ENCODE results near the gene MOGAT1.
"Not testable (repeated sequence)": the region's sequence is repeated elsewhere in the genome, so short reads cannot be mapped to it uniquely, and the experiment has no call there.

MOGAT1 gene

DNA sequence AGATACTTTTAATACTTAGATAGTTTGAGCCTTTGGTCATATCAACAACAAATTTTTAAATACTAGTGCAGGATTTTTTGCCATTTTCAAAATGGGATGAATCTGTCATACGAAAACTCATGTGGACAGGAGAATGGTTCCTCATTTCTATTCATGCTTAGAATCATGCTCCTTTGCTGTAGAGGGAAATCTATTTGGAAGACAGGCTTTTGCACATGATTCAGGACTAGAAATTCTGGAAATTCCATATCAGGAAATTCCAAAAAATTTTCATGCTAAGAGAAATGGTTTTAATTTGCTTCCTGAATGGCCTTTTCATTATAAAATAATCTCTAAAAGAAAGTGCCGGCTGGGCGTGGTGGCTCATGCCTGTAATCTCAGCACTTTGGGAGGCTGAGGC lies 39.3 kb downstream of the MOGAT1 start:
- no peak for DNase-seq

GRCh38 chr2:222711315-222711940 lies 40.0 kb downstream of the MOGAT1 start:
- no peak for DNase-seq

DNA sequence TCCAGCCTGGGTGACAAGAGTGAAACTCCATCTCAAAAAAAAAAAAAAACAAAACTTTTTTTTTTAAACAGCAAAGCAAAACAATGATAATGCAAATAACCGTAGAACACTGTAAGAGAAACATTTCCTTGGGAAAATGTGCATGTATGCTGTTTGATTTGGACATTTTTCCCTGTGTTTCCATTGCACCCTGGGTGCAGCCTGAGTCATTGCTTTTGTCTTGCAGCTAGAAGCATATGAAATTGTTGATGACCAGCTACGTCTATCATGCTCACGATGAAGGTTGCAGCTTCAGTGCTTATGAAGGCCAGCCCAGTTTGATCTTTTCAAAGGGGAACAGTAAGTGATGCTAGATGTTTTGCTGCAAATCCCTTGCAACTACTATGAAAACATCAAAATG lies 41.5 kb downstream of the MOGAT1 start:
- no peak for DNase-seq

DNA sequence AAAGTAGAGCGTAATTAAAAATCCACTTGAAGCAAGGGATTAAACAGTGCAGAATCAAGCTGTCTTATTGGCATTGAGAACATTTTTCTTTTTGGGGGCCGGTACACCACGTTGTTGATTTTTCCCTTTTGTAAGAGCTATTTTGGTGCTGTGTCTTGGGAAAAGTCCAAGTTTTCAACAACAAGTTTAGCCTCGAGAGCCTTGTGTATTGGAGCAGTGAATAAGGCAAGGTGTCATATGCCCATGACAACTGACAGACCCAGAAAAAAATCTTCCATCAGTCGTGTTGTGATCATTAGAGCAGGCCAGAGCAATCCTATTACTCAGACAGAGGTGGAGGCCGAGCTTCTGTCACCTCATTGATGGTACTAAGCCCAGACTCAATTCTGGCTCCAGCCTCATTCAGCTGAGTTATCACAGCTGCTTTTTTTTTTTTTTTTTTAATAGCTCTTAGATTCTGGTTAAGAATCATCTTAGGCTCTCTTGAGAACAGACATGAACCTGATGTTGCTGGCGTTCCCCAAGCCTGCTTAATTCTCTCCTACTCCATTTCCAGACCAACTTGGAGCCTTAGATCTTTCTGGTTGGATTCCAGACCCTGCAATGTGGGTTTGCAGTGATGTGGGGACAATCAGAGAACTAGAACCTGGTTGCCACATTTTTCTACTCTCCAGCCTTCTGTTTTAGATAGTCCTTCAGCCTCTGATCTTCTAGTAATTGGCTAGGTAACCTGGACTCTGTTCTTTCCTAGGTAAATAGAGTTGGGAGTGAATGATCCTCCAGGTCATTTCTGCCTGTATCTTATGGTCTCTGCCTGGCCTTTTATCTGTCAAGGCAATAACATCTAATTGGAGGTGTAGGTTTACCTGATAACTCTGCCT lies 43.1 kb downstream of the MOGAT1 start:
- DNase-seq: no peak

- DNase-seq: no peak
These were observed 44.3 kb downstream of the MOGAT1 start for GRCh38 chr2:222715742-222716141.

DNA sequence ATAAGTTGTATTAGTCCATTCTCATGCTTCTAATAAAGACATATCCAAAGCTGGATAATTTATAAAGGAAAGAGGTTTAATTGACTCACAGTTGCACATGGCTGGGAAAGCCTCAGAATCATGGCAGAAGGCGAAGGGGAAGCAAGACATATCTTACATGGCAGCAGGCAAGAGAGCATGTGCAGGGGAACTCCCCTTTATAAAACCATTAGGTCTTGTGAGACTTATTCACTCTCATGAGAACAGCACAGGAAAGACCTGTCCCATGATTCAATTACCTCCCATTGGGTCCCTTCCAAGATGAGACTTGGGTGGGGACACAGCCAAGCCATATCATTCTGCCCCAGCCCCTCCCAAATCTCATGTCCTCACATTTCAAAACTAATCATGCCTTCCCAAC lies 48.3 kb downstream of the MOGAT1 start:
- not testable (repeated sequence) for DNase-seq

DNA sequence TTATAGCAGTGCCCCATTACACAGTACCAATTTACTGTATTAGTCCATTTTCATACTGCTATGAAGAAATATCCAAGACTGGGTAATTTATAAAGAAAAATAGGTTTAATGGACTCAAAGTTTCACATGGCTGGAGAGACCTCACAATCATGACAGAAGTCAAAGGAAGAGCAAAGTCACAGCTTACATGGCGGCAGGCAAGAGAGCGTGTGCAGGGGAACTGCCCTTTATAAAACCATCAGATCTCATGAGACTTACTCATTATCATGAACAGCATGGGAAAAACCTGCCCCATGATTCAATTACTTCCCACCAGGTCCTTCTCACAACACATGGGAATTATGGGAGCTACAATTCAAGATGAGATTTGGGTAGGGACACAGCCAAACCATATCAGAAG lies 50.1 kb downstream of the MOGAT1 start:
- not testable (repeated sequence) for DNase-seq

- no peak for DNase-seq
These were observed 51.0 kb downstream of the MOGAT1 start for GRCh38 chr2:222722327-222722946.

DNA sequence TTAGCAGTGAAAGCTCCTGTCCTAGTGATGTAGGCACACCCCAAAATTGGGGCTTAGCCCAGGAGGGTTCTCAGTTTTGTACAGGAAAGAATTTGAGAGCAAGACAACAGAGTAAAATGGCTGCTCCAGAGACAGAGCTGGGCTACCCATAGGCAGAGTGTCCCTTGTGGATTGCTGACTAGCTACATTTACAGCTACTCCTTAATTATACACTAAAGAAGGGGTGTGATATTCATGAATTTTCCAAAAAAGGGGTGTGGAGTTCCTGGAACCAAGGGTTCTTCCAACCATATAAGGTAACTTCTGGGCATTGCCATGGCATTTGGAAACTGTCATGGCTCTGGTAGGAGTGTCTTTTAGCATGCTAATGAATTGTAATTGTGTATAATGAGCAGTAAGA lies 52.8 kb downstream of the MOGAT1 start:
- DNase-seq: no peak

DNA sequence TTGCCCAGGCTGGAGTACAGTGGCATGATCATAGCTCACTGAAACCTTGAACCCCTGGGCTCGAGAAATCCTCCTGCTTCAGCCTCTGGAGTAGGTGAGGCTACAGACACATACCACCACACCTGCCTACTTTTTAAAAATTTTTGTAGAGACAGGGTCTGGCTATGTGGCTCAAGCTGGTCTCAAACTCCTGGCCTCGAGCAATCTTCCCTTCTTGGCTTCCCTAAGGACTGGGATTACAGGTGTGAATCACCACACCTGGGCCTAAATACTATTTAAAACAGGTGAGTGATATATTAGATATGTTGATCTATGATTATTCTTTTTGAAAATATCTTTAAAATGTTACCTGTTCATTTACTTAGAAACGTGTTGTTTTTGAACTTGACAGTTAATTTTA lies 57.2 kb downstream of the MOGAT1 start:
- no peak for DNase-seq

DNA sequence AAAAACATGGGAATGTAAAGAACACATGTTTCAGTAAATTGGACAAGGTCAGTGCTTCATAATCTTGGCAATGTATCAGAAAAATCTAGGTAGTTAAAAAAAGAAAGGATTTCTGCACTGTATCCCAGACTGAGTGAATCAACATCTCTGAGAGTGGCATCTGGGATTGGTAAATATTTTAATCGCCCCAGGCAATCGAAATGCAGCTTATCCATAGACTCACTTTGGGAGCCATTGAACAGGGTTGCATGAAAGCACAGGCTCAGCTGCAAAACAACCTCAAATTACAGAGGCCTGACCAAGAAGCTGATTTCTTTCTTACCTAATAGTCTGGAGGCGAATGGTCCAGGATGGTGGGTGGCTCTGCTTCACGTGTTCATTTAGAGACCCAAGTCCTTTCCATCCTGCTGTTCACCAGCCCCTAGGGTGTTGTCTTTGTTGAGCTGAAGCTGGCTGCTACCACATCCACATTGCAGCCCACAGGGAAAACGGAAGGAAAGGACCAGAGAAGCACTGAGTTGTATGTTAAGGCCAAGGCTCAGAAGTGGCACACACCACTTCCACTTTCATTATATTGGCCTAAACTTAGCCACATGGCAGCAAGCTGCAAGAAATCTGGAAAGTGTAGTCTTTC lies 59.0 kb downstream of the MOGAT1 start:
- no peak for DNase-seq

- DNase-seq: no peak
These were observed 59.8 kb downstream of the MOGAT1 start for GRCh38 chr2:222731201-222731621.

- DNase-seq: no peak
These were observed 61.2 kb downstream of the MOGAT1 start for GRCh38 chr2:222732489-222733178.

DNA sequence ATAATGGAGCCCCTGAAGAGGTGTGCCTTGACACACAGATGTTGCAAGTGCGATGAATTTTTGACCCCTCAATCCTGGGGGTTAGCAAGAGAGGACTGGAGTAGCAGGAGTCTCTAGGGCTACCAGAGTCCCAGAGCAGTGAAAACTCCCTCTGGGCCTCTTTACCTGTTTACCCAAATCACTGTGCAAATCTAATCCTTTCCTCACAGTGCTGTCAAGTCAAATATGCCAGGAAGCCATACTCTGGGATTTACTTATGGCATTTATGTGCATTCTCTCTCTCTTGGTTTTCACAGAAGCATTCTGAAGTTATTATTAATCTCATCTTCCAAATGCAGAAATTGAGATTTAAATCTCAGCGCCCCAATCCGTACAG lies 62.0 kb downstream of the MOGAT1 start:
- DNase-seq: no peak

GRCh38 chr2:222733846-222734702 lies 62.6 kb downstream of the MOGAT1 start:
- DNase-seq: no peak

DNA sequence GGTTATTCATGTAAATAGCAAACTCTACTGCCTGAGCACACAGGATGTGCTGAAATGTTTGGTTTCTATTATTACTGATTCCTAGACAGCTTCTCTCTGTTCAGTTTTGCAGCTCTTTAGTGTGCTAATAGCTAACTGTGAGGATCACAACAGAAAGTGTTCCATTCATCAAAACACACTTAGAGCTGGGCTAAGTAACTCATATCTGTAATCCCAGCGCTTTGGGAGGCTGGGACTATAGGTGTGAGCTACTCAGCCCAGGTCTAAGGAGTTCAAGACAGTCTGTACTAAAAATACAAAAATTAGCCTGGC lies 63.2 kb downstream of the MOGAT1 start:
- DNase-seq: no peak

- no peak for DNase-seq
These were observed 64.8 kb downstream of the MOGAT1 start for GRCh38 chr2:222736301-222736700.

DNA sequence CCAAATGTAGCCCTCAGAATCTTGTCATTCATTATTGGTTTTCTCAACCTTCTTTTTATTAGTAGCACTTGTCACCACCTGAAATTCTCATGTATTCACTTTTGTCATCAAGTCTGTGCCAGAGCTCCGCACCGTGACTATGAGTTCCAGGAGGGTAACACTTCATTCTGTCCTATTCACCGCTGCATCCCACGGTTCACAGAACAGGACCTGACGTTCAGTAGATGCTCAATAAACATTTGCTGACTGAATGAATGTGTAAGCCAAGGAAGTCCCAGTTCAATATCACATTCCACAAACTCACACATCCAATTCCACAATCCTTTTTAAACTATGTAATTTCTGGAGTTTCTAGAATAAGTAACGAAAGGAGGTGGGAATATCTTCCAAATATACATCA lies 65.5 kb downstream of the MOGAT1 start:
- no peak for DNase-seq

DNA sequence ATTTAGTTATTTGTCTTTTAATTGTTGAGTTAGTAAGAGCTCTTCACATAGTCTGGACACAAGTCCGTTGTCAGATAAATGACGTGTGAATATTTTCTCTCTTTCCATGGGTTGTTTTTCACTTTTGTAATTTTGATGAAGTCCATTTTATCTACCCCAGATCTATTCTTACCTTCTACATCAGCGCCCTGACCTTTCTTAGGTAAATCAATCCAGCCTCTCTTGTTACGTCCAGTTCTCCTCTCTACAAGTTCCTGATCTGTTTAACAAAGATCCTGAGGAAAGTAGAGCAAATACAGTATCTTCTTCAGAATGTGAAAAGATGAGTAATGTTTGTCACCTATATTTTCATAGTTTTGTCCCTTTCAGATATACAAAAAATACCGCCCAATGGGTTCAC lies 66.9 kb downstream of the MOGAT1 start:
- DNase-seq: no peak

DNA sequence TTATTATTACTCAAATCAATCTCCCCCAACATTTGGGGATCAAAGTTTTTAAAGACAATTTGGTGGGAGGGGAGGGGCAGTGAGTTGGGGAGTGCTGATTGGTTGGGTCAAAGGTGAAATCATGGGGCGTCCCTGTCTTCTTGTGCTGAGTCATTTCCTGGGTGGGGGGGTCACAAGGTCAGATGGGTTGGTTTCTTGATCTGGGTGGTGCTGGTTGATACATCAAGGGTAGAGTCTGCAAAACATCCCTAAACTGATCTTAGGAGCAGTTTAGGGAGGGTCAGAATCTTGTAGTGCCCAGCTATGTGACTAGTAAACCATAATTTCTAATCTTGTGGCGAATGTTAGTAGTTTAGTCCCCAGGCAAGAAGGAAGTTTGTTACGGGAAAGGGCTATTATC lies 67.4 kb downstream of the MOGAT1 start:
- no peak for DNase-seq

- DNase-seq: no peak
These were observed 68.5 kb downstream of the MOGAT1 start for GRCh38 chr2:222739939-222740338.

GRCh38 chr2:222743251-222743812 lies 71.9 kb downstream of the MOGAT1 start:
- no peak for DNase-seq

Data from central memory CD4-positive, alpha-beta T cell (primary cell).